Measurements from ENCODE around the gene CACNA2D4.

Gene CACNA2D4

DNA sequence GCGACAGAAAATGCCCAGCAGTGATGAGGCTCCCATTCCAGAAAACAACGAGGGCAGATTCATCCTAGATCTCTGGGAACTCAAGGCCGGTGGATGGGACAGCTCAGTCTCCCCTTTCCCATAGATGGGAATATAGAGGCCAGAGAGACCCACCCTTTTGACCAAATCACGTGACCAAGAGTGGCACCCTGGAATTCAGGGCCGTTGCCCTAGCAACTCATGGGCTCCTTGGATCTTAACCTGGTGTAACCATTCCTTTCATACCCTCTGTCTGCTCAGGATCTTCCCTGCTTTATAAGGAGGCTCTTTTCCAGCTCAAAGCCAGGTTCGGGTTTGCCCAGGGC, 106.5 kb downstream of the CACNA2D4 start:
- no peak for DNase-seq

GRCh38 chr12:1811281-1811947, 107.0 kb downstream of the CACNA2D4 start:
- DNase-seq, result peak; percentile 31

- DNase-seq, result no peak
Observed at GRCh38 chr12:1810931-1811280, 107.5 kb downstream of the CACNA2D4 start.

GRCh38 chr12:1810201-1810930, 108.1 kb downstream of the CACNA2D4 start:
- DNase-seq, result no peak

GRCh38 chr12:1809591-1810190, 108.8 kb downstream of the CACNA2D4 start:
- DNase-seq, result no peak

GRCh38 chr12:1808798-1809480, 109.5 kb downstream of the CACNA2D4 start:
- DNase-seq, result no peak

DNA sequence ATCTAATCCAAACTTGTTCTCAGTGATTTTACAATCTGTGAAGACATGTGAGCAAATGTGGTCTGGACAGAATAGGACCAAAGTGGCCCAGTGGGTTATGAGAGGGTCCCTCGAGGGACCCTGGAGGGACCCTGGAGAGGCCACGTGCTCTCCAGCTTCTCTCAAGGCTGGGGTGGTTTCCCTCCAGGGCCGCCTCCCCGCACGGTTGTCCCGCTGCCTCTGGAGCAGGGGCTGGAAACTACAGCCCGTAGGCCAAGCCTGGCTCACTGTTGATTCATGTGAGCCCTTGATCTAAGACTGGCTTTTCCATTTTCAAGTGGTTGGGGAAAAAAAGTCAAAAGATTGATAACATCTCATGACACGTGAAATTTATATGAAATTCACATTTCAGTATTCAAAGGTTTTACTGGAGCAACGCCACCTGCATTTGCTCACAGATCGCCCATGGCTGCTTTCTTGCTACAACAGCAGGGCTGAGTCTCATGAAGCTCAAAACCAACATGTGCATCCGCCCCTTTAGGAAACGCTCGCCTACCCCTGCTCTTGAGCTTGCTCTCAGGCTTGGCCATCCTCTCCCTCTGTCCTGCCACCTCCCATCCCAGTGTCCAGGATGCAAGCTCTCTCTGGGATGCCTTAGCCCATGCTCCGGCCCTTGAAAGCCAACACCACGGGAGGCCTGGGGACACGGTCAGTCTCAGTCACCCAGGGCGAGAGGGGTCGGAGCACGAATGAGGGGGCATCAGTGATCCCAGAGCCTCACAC, 110.2 kb downstream of the CACNA2D4 start:
- no peak for DNase-seq

GRCh38 chr12:1807087-1807860, 111.2 kb downstream of the CACNA2D4 start:
- DNase-seq, result no peak

DNA sequence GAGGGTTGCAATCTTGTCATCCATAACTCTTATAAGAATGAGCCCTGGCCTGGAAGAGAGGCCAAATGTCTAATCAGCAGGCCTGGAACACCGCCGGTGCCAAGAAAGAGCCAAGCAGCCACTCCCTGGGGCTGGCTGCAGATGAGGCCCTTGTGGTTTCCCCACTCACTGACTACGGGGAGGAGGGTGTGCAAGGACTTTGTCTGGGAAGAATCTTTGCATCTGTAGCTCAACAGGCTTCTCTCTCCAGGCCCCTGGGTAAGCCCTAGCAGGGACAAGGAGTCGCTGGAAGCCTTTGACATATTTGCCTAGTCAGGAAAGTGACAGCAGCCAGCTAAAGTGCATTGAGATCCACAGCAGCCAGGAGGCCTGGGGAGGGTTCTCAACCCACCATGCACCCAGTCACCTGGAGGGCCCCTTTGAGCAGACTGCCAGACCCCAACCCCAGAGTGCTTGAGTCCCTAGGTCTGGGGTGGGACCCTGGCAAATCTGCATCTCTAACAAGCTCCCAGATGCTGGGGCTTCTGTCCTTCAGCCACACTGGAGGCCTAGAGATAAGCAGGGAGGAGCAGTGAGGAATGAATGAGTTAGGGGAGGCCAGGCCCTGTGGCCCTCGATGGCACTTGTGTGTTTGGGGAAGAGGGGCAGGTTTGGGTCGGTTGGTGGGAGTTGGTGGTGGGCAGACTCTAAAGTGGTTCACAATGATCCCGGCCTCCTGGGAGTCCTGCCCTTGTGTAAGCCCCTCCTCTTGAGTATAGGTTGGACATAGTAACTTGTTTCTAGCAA, 112.0 kb downstream of the CACNA2D4 start:
- no peak for DNase-seq

DNA sequence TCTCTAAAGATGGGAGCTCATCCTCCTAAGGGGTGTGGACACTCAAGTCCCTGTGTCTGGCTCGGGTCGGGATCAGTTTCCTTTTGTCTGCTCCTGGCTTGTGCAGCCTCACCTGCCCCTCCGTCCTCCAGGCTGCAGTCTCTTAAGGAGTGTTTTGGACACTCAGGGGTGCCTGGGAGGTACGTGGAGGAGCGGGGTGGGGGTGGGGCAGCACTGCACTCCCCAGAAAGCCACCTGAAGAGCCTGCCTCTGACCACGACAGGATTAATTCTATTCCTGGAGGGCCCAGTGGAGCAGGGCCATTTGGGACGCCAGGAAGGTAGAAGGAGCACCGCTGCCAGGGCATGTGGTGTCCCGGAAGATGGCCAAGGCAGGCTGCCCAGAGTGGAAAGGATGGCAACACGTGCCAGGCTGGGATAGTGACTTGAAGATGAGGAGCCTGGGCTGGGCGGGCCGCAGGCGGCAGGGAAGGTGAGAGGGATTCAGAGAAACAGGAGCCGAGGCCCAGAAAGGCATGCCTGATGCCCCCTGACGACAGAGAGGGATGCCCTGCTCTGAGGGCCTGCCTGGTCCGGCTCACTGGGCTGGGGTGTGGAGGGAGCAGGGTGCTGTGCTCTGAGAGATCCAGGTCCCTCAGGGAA, 112.9 kb downstream of the CACNA2D4 start:
- no peak for DNase-seq

DNA sequence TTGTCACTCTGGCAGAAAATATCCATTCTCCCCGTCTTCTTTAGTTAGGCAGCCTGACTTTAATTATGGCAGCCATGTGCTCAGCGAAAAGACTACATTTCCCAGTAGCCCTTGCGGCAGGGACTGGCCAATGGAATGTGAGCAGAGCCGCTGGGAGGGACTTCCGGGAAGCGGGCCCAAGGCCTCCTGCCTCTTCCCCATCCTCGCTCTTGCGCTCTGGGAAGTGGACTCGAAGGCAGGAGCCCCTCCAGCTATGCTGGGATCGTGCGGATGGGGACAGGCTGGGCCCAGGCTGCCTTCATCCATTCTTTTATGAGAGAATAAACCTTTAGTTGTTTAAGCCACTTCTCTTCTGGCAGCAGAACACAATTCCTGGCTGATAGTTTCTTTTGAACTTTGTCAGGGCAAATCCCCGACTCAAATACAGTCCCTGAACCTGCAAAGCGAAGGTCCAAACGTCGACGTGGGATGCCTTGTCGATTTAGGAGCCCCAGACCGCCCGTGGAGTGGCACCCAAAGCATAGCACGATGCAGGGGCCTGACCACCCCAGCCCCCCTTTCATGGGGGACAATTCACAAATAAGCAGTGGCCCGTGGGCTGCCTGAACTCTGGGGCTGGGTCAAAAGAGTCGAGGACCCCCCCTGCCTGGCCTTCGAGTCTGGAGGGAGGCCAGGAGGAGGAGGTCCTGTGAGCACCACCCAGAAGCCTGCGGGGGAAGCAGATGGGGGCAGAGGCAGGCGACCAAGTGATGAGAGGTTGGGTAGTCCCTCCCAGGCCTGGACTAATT, 113.7 kb downstream of the CACNA2D4 start:
- DNase-seq, result peak; percentile 79

- no peak for DNase-seq
Observed at GRCh38 chr12:1803736-1804135, 114.7 kb downstream of the CACNA2D4 start.

DNA sequence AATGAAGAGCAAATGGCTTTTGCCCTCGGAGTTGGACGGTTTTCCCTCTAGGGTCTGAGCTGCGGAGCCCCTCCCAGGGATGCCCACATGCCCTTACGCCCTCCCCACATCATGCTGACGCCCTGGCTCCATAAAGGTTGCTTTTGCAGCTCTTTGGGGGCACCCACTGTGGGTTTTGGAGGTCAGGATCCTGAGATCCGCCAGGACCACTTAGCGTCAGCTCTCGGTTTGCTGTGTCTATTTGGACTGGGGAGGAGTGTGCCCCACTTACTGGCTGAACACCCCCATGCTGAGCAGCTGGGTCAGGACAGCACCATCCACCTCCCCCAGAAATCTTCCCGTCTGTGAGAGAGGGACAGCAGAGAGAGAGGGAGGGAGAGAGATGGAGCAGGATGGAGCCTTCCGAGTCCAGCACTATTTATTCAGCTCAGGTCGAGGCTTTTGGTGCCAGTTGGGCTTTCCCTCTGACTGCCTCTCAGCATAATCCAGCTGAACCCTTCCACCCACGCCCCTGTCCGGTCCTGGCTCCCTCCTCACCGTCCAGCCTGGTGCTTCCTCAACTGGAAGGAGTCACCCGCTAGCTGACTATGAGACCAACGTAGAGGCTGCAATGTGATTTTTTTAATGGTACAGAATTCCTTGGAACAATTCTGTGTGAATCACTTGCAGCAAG, 117.0 kb downstream of the CACNA2D4 start:
- no peak for DNase-seq

GRCh38 chr12:1800401-1801302, 117.8 kb downstream of the CACNA2D4 start:
- no peak for DNase-seq

DNA sequence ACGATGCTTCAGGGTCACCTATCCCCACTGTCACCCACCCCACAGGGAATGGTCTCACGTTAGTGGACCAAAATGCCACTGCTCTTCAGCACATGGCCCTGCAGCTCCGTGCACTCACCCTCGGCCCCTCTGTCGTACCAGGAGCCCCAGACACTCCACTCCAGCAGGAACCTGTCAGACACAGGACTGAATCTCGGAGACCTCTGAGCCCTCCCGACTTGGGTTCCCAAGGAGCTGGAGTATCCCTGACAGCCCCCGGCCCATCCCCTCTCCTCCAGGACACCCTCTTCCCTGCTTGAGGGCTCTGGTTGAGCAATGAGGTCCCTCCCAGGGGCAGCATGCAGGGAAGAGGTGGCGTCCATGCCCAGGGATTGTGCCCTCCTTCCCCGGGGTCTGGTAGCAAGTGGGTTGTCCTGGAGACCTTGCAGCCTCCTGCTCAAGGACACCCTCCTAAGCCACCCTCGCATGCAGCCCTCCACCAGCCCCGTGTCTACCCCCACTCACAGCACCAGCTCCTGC, 118.5 kb downstream of the CACNA2D4 start:
- no peak for DNase-seq

GRCh38 chr12:1799051-1799881, 119.2 kb downstream of the CACNA2D4 start:
- no peak for DNase-seq

DNA sequence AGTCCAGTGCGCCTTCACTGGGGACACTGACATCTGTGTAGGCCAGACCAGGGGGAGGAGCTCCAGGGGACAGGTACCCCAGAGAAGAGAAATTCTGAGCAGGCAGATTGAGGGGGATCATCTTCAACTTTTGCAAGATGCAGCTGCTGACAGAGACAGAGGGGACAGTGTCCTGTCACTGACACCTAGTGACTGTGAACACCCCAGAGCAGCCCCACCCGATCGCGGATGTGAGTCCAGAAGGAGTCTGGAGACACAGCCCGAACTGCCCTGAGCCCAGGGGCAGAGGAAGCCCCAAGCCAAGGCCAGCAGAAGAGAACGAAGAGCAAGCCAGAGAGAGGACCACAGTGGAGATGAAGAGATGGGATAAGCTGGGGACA, 119.8 kb downstream of the CACNA2D4 start:
- DNase-seq, result no peak

Data from activated effector memory CD4-positive, alpha-beta T cell treated with Interleukin-2 at 50 U/mL for 16 hours (primary cell).